NT2/D1 (cell line): ENCODE measurements around the gene KDM4B.

Experiments used
- SUZ12 ChIP-seq: IDR thresholded peaks from 2 replicates; pipeline ENCODE4 v1.6.1; 2011; ENCODE audit not compliant: insufficient read length, insufficient read depth; ENCODE audit errors: extremely low read depth
- YY1 ChIP-seq: IDR thresholded peaks from 2 replicates; pipeline ENCODE4 v1.6.1; 2011; ENCODE audit not compliant: insufficient read length, insufficient read depth

DNA sequence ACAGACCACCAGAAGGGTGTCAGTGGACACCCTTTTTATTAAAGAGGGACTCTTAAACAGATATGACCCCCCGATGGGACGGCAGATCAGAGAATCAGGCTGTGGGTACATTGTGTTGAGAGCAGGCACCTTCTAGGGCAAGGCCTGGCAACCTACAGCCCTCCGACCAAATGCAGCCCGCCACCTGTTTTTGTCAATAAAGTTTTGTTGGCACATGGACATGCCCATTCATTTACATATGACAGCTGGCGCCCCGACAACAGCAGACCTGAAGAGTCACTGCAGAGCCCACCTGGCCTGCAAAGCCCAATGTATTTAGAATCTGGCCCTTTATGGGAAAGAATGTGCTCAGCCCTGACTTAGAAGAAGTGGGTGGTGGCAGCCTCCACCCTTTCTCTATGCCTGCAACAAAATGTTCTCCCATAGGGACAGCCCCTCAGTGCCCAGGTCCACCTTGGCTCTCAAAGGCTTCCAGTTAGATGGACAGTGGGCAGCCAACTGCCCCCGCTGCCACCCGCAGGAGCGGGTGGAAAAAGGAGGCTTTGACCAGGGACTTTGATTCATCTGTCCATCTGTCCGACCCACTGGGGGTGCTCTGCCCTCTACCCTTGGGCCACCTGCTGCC lies 186.8 kb downstream of the KDM4B start:
- TF ChIP-seq YY1 = no peak
- no peak for TF ChIP-seq SUZ12
